Activated CD4-positive, alpha-beta T cell treated with anti-CD3 and anti-CD28 coated beads, Interleukin-2, amount 50 U/mL, for 48 hours (primary cell): ENCODE measurements around the gene RBP2.

Source experiments
- DNase-seq, 2 experiments: peaks; one replicate each; pipeline ENCODE4 v3.0.0-alpha.2; 2020

RBP2 gene

DNA sequence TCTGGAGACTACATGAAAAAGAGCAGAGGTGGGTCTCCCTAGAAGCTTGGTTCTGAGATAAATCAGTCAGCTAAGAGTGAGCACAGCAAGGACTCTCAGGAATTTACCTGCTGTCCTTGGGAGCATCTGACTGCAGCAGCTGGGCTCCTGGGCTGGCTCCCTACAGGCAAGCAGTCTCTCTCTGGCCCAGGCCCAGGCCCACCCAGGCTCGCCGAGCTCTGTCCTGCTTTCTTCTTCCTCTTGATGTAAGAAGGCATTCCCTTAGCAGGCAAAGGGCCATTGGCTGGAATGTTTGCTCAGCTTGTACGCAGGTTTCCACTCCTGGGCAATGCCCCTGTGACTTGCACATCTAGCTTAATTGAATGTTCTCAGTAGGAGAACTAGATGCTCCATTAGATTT is 4.3 kb upstream of the RBP2 start:
- no peak for DNase-seq

- DNase-seq: no peak
These were observed 1.7 kb upstream of the RBP2 start for GRCh38 chr3:139477710-139478640.

DNA sequence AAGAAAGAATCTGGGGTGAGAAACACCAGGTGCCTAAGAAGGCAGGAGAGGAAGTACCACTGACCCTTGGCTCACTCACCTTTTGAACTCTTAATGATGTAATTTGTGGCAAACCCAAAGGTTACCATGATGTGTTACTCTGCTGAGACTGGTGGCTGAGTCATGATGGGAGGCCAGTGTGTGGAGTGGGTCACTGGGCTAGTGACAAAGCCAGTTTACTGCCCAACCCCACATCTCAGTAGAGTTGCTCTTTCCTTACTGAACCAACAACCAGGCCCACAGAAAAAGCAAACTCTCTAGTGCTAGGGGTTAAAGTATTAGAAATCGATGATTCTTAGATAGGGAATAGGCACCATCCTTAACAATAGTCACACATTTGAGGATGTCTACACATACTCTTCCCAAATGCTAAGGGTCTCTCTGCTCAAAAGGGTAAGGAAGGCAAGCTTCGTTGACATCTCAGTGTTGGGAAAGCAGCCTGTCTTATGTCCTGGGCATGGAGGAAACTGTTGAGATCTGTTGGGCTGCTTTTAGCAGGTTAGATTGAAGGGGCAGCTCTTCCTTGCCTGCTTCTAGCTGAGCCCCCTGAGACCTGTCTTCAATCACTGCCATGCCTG is 3.1 kb downstream of the RBP2 start:
- DNase-seq: no peak

DNA sequence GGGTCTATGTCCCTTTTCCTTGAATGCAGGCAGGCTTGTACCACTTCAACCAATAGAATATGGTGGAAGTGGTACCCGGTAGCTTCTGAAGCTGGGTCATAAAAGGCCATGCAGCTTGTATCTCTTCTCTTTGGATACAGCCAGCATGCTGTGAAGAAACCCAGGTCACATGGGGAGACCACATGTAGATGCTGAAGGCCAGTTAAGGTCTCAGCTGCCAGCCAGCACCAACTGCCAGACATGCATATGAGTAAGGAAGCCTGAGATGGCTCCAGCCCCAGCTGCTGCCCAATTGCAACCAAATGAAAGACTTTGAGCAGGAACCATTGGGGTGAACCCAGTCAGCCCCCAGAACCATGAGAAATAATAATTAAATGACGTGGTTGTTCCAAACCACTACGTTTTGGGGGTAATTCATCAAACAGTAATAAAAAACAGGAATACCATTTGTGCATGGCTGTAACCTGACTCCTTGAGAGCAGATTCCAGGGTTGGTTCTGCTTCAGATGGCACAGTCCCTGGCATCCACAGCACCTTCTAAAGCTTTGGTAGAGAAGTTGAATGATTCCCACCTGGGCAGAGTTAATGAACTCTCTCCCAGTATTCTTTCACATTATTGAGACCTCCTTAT is 3.8 kb downstream of the RBP2 start:
- DNase-seq: no peak

DNA sequence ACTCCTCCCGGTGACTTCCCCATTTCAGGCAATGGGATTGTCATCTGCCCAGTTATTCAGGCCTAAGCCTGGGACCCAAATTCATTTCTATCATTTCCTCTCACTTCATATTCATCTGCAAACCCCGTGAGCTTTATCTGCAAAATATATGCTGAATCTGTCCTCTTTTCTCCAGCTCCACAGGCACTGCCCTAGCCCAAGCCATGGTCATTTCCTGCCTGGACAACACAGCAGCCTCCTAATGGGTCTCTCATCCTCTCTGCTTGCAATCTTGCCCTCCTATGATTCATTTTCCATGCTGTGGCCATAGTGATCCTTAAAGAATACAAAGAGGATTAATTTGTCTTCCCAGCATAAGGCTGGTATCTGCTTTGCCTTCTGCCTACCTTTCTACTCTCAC is 6.1 kb downstream of the RBP2 start:
- no peak for DNase-seq

DNA sequence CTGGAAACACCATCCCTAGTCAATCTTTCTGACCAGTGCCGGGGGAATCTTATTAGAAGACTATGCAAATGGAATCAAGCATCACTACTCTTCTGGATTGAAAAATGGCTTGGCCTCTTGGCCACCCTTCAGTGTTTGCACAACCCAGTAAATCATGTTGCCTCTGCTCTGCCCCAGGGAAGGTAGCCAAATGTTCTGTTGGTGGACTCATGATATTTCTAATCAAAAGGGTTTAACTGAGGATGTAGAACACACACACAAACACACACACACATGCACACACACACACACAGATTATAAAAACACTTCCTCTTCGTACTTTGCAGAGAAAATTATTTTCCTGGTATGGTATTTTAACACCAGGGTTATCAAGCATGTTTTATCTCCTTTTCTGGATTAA is 7.9 kb downstream of the RBP2 start:
- no peak for DNase-seq

DNA sequence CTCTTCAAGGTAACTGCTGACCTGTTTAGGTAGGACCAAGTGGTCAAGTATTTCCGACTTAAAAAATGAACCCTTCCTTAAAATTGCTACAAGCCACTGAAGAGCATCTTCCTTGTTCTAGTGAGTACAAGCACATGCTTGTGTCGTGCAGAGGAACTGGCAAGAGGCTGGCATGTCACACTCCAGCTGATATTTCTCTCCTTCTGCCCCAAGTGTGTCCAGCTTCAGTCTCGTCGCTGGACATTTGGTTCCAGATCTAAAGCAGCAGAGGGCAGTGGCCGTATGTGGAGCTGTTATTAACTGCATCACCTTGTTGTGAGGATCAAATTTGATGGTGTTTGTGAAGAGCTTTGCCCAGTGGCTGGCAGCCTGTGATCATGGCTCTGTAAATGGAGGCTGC is 10.0 kb downstream of the RBP2 start:
- DNase-seq: no peak

- no peak for DNase-seq
These were observed 10.7 kb downstream of the RBP2 start for GRCh38 chr3:139465636-139466035.

- no peak for DNase-seq
These were observed 12.8 kb downstream of the RBP2 start for GRCh38 chr3:139463466-139463865.

- no peak for DNase-seq
These were observed 15.8 kb downstream of the RBP2 start for GRCh38 chr3:139460529-139460928.

- DNase-seq: no peak
These were observed 16.2 kb downstream of the RBP2 start for GRCh38 chr3:139460076-139460475.

- DNase-seq: no peak
These were observed 18.0 kb downstream of the RBP2 start for GRCh38 chr3:139458348-139458747.

DNA sequence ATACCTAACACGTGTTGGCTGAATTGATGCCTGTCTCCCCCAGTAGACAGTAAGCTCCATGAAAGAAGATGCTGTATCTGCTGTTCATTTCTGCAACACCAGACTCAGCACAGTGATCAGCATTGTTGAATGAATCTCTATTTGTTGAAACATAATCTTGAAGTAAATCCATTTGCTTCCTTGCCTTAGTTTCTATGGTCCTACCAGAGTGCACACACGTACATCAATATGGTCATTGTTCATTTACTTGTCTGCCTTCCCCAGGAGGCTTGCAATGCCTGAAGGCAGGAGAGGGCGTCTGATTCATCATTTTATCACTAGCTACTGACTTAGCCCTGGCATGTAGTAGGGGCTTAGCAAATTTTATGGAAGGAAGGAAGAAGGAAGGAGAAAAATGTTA is 19.2 kb downstream of the RBP2 start:
- DNase-seq: no peak

GRCh38 chr3:139456386-139456785 is 19.9 kb downstream of the RBP2 start:
- no peak for DNase-seq

DNA sequence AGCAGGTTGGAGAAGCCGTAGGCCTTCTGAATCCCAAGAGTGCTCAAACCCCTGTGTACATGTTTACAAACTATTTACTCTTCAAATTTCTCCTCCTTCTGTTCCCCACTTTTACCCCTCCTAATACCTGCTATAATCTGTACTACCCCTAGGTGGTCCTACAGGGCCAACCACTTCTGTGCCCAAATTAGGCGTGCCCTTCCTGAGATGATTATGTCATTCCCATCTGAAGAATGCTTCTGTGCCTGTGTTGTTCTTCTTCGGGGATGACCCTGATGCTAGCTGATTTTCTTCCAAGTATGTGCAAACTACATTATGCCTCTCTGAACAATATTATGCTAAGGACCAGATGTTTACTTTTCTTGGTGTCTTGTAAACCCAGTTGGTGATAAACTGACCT is 20.5 kb downstream of the RBP2 start:
- no peak for DNase-seq

GRCh38 chr3:139455206-139455605 is 21.1 kb downstream of the RBP2 start:
- no peak for DNase-seq

- DNase-seq: no peak
These were observed 22.0 kb downstream of the RBP2 start for GRCh38 chr3:139454346-139454745.

DNA sequence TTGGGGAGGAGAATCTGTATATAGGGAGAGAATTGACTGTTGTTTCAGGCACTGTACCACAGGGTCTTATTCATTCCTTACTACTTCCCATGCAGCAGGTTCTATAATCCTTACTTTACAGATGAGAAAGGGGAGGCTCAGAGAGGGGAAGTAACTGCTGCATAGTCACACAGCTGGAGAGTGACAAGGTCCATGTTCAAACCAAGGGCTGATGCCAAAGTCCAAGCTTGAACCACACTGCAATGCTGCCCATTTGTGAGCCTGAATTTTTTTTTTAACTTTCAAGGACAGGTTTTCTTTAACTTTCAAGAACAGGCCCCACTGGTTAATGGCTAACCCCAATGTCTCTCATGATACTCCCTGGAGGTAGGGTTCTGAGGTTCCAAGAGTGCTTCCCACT is 26.2 kb downstream of the RBP2 start:
- DNase-seq: no peak

DNA sequence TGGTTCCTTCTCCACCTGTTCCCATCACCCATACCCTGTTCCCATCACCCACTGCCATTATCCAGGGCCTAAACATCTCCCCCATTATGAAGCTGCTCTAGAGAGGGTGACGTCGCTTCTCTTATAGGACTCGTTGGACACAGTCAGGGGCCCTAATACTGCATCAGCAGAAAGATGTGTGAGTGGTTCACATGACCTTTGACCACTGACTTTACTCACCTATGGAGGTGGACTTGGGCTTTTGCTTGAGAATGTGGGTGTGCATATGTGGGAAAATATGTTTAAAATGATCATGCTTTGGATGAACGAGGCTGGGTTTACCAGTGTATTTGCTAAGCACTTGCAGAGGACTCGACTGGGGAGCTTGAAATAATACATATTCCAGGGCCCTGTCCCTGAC is 26.8 kb downstream of the RBP2 start:
- no peak for DNase-seq

DNA sequence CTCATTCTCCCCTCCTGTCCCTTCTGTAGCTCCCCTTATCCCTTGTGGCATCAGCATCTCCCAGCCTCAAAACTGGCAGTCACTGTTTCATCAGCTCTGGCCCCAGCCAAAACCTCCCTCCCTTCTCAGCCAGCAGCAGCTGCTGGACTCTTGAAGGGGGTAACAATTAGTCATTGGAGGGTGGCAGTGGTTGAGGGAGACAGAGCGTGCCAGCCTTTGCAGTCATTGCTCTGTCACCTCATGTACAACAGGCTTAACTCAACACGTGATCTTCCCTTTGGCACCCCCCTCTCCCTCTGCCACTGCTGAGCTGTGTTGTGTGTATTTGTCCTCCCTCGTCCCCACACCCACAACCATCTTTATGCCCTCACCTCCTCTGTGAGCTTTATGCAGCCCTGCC is 28.2 kb downstream of the RBP2 start:
- DNase-seq: no peak

- DNase-seq: no peak
These were observed 28.8 kb downstream of the RBP2 start for GRCh38 chr3:139447486-139447885.

DNA sequence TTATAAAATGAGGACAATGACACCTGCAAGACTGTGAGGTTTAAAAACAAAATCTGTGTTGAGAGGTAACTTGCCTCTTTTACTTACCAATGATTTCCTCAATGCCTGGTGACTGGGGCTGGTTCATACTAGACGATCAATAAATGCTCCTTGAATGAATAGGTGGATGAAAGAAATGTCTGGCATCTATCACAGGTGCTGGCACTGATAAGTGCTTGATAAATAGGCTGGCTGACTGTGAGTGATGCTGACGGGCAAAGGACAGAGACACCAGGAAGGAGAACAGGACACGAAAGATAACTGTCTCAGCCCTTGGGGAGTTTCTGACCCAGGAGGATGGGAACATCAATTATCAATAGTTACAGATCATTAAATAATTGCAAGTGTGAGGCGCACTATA is 31.9 kb downstream of the RBP2 start:
- no peak for DNase-seq

- DNase-seq: no peak
These were observed 33.1 kb downstream of the RBP2 start for GRCh38 chr3:139443186-139443585.

DNA sequence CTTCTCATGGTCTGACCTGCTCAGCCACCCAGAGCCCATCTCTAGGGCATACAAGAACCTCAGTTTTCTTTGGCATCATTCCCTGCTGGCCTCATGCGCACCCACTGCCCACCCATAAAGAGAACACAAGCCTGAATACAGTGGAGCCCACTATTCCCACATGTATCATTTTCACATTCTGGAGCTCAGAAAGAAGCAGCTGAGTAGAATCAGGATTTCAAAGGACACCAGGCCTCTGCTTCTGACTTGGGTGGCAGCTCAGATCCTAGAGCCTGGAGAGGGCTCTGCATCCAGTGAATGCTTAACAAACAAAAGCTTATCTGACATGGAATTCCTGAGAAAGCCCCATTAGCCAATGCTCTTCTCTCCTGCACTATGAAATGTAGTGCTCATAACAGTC is 34.7 kb downstream of the RBP2 start:
- DNase-seq: no peak
